Liver (tissue), 9 donors: ENCODE results near the gene ATP6V0E2. TPM values are rescaled to one million over a fixed set of nuclear protein-coding genes. Genes with fewer than 3 reads are reported as not detected.

Experiments used
- DNase-seq: peaks from one replicate; pipeline ENCODE4 v3.0.0-alpha.2; 2017; ENCODE audit warnings: low spot score
- H3K27ac ChIP-seq, 2 donors: one replicate each; pipeline ENCODE4 v1.7.0; 2013; ENCODE audit warnings: inconsistent platforms in 2 of 2, low read length in 2 of 2, control low read depth in 1 of 2, low read depth in 1 of 2, mild to moderate bottlenecking in 1 of 2
- H3K27me3 ChIP-seq, 4 donors: one replicate each; pipeline versions ENCODE4 v1.6.1 to v1.7.0; 2013; ENCODE audit warnings: low read length in 3 of 4, inconsistent platforms in 1 of 4, mild to moderate bottlenecking in 1 of 4, moderate library complexity in 1 of 4; ENCODE audit not compliant: control insufficient read depth in 4 of 4, insufficient read depth in 4 of 4
- H3K36me3 ChIP-seq, 4 donors: one replicate each; pipeline versions ENCODE4 v1.6.1 to v1.7.0; 2013; ENCODE audit warnings: low read length in 3 of 4, mild to moderate bottlenecking in 3 of 4, low read depth in 1 of 4, moderate library complexity in 1 of 4; ENCODE audit not compliant: control insufficient read depth in 4 of 4, insufficient read depth in 3 of 4
- H3K4me1 ChIP-seq, 4 donors: one replicate each; pipeline versions ENCODE4 v1.6.1 to v1.7.0; 2013; ENCODE audit warnings: low read length in 3 of 4, mild to moderate bottlenecking in 3 of 4, moderate library complexity in 1 of 4; ENCODE audit not compliant: control insufficient read depth in 4 of 4, insufficient read depth in 4 of 4
- H3K4me3 ChIP-seq, 3 donors: one replicate each; pipeline versions ENCODE4 v1.6.1 to v1.7.0; 2013; ENCODE audit warnings: low read length in 3 of 3, control low read depth in 1 of 3, low read depth in 1 of 3, mild to moderate bottlenecking in 1 of 3
- H3K9ac ChIP-seq, 2 donors: one replicate each; pipeline ENCODE4 v1.7.0; 2013; ENCODE audit warnings: low read length in 2 of 2, mild to moderate bottlenecking in 2 of 2, moderate library complexity in 2 of 2, control low read depth in 1 of 2, low read depth in 1 of 2
- H3K9me3 ChIP-seq, 4 donors: one replicate each; pipeline versions ENCODE4 v1.6.1 to v1.7.0; 2013; ENCODE audit warnings: low read length in 3 of 4; ENCODE audit not compliant: control insufficient read depth in 4 of 4
- ATF3 ChIP-seq: IDR thresholded peaks from 2 replicates; pipeline ENCODE4 v1.6.1; 2016; ENCODE audit warnings: antibody characterized with exemption
- CTCF ChIP-seq: fragments of 150-350 bp; IDR thresholded peaks from 2 replicates; pipeline ENCODE4 v1.5.1; 2017; ENCODE audit warnings: improper control_type of control experiment, low read depth, low read length; ENCODE audit not compliant: missing input control
- EGR1 ChIP-seq, 2 donors: IDR thresholded peaks; 2 replicates each; pipeline ENCODE4 v1.6.1; 2016 to 2018; ENCODE audit warnings: antibody characterized with exemption in 2 of 2, low read depth in 2 of 2
- FOXA1 ChIP-seq: IDR thresholded peaks from 2 replicates; pipeline ENCODE4 v1.6.1; 2016; ENCODE audit warnings: antibody characterized with exemption
- FOXA2 ChIP-seq: IDR thresholded peaks from 2 replicates; pipeline ENCODE4 v1.6.1; 2016; ENCODE audit warnings: antibody characterized with exemption
- GABPA ChIP-seq, 2 donors: IDR thresholded peaks in 1 of 2; conservative IDR thresholded peaks in 1 of 2; 2 replicates each; pipeline ENCODE4 v1.6.1; 2016; ENCODE audit warnings: antibody characterized with exemption in 2 of 2, mild to moderate bottlenecking in 1 of 2, moderate library complexity in 1 of 2
- HNF4A ChIP-seq, 2 donors: conservative IDR thresholded peaks; 2 replicates each; pipeline ENCODE4 v1.6.1; 2016; ENCODE audit warnings: antibody characterized with exemption in 2 of 2, mild to moderate bottlenecking in 2 of 2
- HNF4G ChIP-seq: IDR thresholded peaks from 2 replicates; pipeline ENCODE4 v1.6.1; 2016; ENCODE audit warnings: antibody characterized with exemption
- JUND ChIP-seq, 2 donors: IDR thresholded peaks; 2 replicates each; pipeline ENCODE4 v1.6.1; 2016; ENCODE audit warnings: antibody characterized with exemption in 2 of 2
- NR2F2 ChIP-seq: IDR thresholded peaks from 2 replicates; pipeline ENCODE4 v1.6.1; 2016; ENCODE audit warnings: antibody characterized with exemption
- RAD21 ChIP-seq, 2 donors: IDR thresholded peaks; 2 replicates each; pipeline ENCODE4 v1.6.1; 2016; ENCODE audit warnings: antibody characterized with exemption in 2 of 2, mild to moderate bottlenecking in 2 of 2
- REST ChIP-seq: IDR thresholded peaks from 2 replicates; pipeline ENCODE4 v1.6.1; 2016; ENCODE audit warnings: antibody characterized with exemption, mild to moderate bottlenecking
- RXRA ChIP-seq, 2 donors: IDR thresholded peaks; 2 replicates each; pipeline ENCODE4 v1.6.1; 2017 to 2018; ENCODE audit warnings: antibody characterized with exemption in 2 of 2, mild to moderate bottlenecking in 1 of 2
- TAF1 ChIP-seq: conservative IDR thresholded peaks from 2 replicates; pipeline ENCODE4 v1.6.1; 2016; ENCODE audit warnings: antibody characterized with exemption, mild to moderate bottlenecking
- YY1 ChIP-seq: IDR thresholded peaks from 2 replicates; pipeline ENCODE4 v1.6.1; 2016; ENCODE audit warnings: antibody characterized with exemption, mild to moderate bottlenecking
- ZBTB33 ChIP-seq: IDR thresholded peaks from 2 replicates; pipeline ENCODE4 v1.6.1; 2016; ENCODE audit warnings: antibody characterized with exemption
- WGBS: extraction: QIAGEN DNeasy Blood & Tissue Kit; methylation state at CpG from one replicate; pipeline ENCODE4 v1.1.7; 2013; 5-methylcytosine and 5-hydroxymethylcytosine counted together
- polyA plus RNA-seq, 2 donors: library from polyadenylated mRNA; stranded (reverse) in 1 of 2; unstranded in 1 of 2; fragments of 200-250 nt in 1 of 2; fragments of >200 nt in 1 of 2; fragmentation: Nextera tagmentation in 1 of 2; extraction: Ambion mirVana in 1 of 2; gene quantifications; one replicate each; pipeline versions ENCODE4 v1.2.1 to v1.2.3, GENCODE V29; 2013 to 2015
- total RNA-seq, 2 donors: library from RNA; depleted of rRNA; stranded (reverse); fragments of >200 nt; gene quantifications; one replicate each; pipeline ENCODE4 v1.2.3, GENCODE V29; 2014
- donor health status: healthy.
- donor health status: healthy.
- donor health status: healthy.
- donor health status: healthy.
- donor health status: healthy.

ATP6V0E2 gene
- total and polyA plus RNA-seq, 4 donors = 9.8 to 77.1 (median 47.5) TPM

- no peaks in the 10 kb centered on the region for H3K9me3 ChIP-seq
- no peak overlapping the region for H3K27ac ChIP-seq
- DNase-seq = no peak
- H3K4me3 ChIP-seq = no peak overlapping the region
- H3K4me1 ChIP-seq = no peaks in the 10 kb centered on the region
- H3K9ac ChIP-seq = no peak overlapping the region
- no peak for TF ChIP-seq FOXA1
- no peak for TF ChIP-seq FOXA2
- WGBS = 95% methylated on average over 8 of the region's 8 CpGs
- H3K27me3 ChIP-seq = no peaks in the 10 kb centered on the region
- H3K36me3 ChIP-seq = peaks cover 3 to 34% (median 6%) of the 10 kb centered on the region in 4 donors
These were observed 9.7 kb upstream of the ATP6V0E2 start for GRCh38 chr7:149864023-149864422.

GRCh38 chr7:149864751-149865150 lies 9.0 kb upstream of the ATP6V0E2 start:
- no peak for DNase-seq
- H3K27ac ChIP-seq = no peak overlapping the region
- 98% methylated on average over 12 of the region's 12 CpGs for WGBS
- no peak for TF ChIP-seq REST
- no peak for TF ChIP-seq FOXA1
- no peak for TF ChIP-seq EGR1 (IDR thresholded peaks at IDR 0.05; ENCODE audit: low read depth in 2 of 2)
- TF ChIP-seq FOXA2 = no peak
- no peak for TF ChIP-seq RAD21 (IDR thresholded peaks at IDR 0.05)
- no peak for TF ChIP-seq TAF1
- no peak for TF ChIP-seq CTCF
- TF ChIP-seq HNF4A (conservative IDR thresholded peaks at IDR 0.05) = no peak
- no peak for TF ChIP-seq YY1
- no peak for TF ChIP-seq JUND (IDR thresholded peaks at IDR 0.05)
- TF ChIP-seq ZBTB33 = no peak
- TF ChIP-seq ATF3 = no peak
- no peak for TF ChIP-seq NR2F2
- no peak for TF ChIP-seq HNF4G
- TF ChIP-seq GABPA (IDR thresholded peaks at IDR 0.05 in 1 of 2, conservative IDR thresholded peaks at IDR 0.05 in 1 of 2) = no peak
- no peak for TF ChIP-seq RXRA (IDR thresholded peaks at IDR 0.05)
- H3K9me3 ChIP-seq = no peaks in the 10 kb centered on the region
- no peak overlapping the region for H3K4me3 ChIP-seq
- no peak overlapping the region for H3K9ac ChIP-seq
- no peaks in the 10 kb centered on the region for H3K4me1 ChIP-seq
- peaks cover 3 to 29% (median 6%) of the 10 kb centered on the region in 4 donors for H3K36me3 ChIP-seq
- H3K27me3 ChIP-seq = no peaks in the 10 kb centered on the region
